WI38 (cell line): ENCODE data around the gene EMB.
"Not testable (repeated sequence)": the region's sequence is repeated elsewhere in the genome, so short reads cannot be mapped to it uniquely, and the experiment has no call there.

Source experiments
- H3K4me3 ChIP-seq: 2 replicates; pipeline ENCODE4 v1.5.1; 2011; ENCODE audit warnings: low read depth, mild to moderate bottlenecking, control low read depth, low read length
- CTCF ChIP-seq: IDR thresholded peaks from 2 replicates; pipeline ENCODE4 v1.5.1; 2012; ENCODE audit warnings: low read depth, mild to moderate bottlenecking, control low read depth, low read length

EMB gene

GRCh38 chr5:50365426-50366251 is 75.4 kb downstream of the EMB start:
- TF ChIP-seq CTCF = no peak
- no peak overlapping the region for H3K4me3 ChIP-seq

- not testable (repeated sequence) for H3K4me3 ChIP-seq
Observed at GRCh38 chr5:50364535-50365309, 76.4 kb downstream of the EMB start.

- no peak for TF ChIP-seq CTCF
- H3K4me3 ChIP-seq = no peak overlapping the region
Observed at GRCh38 chr5:50359187-50359586, 81.9 kb downstream of the EMB start.

GRCh38 chr5:50352382-50352781 is 88.7 kb downstream of the EMB start:
- no peak overlapping the region for H3K4me3 ChIP-seq
- no peak for TF ChIP-seq CTCF
